ENCODE results near the gene EFCAB12. TPM values are rescaled to one million over a fixed set of nuclear protein-coding genes. Genes with fewer than 3 reads are reported as not detected.

The EFCAB12 gene
- total RNA-seq, 3 donors from 2014 or later, result 0.32 to 1.3 (median 1.0) TPM

- H3K9me3 ChIP-seq, result no peaks in the 10 kb centered on the region
- TF ChIP-seq POLR2AphosphoS5 (IDR thresholded peaks at IDR 0.05) (no peak), POLR2A (IDR thresholded peaks at IDR 0.05) (no peak), CTCF (IDR thresholded peaks at IDR 0.05) (no peak)
- intact Hi-C loops (cut with DNase I; ENCODE audit: low total_unique reads), result no loop called here
- H3K27me3 ChIP-seq, result no peaks in the 10 kb centered on the region
- no peak overlapping the region for H3K27ac ChIP-seq
- H3K36me3 ChIP-seq, result no peaks in the 10 kb centered on the region
- H3K4me3 ChIP-seq, result no peak overlapping the region
- no peak for DNase-seq (ENCODE audit: low spot score in 2 of 2)
- H3K4me1 ChIP-seq, result no peaks in the 10 kb centered on the region
These were observed 34.7 kb upstream of the EFCAB12 start for GRCh38 chr3:129463094-129463493.

GRCh38 chr3:129462361-129462968 lies 34.0 kb upstream of the EFCAB12 start:
- TF ChIP-seq POLR2A (IDR thresholded peaks at IDR 0.05) (no peak), CTCF (IDR thresholded peaks at IDR 0.05) (no peak), POLR2AphosphoS5 (IDR thresholded peaks at IDR 0.05) (no peak)
- DNase-seq (ENCODE audit: low spot score in 2 of 2), result no peak
- intact Hi-C loops (cut with DNase I; ENCODE audit: low total_unique reads), result no loop called here
- H3K27ac ChIP-seq, result no peak overlapping the region
- no peaks in the 10 kb centered on the region for H3K4me1 ChIP-seq
- H3K36me3 ChIP-seq, result no peaks in the 10 kb centered on the region
- H3K4me3 ChIP-seq, result no peak overlapping the region
- no peaks in the 10 kb centered on the region for H3K27me3 ChIP-seq
- H3K9me3 ChIP-seq, result no peaks in the 10 kb centered on the region

GRCh38 chr3:129461461-129462146 lies 33.2 kb upstream of the EFCAB12 start:
- no peaks in the 10 kb centered on the region for H3K27me3 ChIP-seq
- H3K9me3 ChIP-seq, result no peaks in the 10 kb centered on the region
- TF ChIP-seq CTCF (IDR thresholded peaks at IDR 0.05) (no peak), POLR2AphosphoS5 (IDR thresholded peaks at IDR 0.05) (peak in 1 of 3 donors; percentile 22), POLR2A (IDR thresholded peaks at IDR 0.05) (no peak)
- DNase-seq (ENCODE audit: low spot score in 2 of 2), result peak in 1 of 2 donors; percentile 42
- H3K4me3 ChIP-seq, result no peak overlapping the region
- H3K27ac ChIP-seq, result peak overlapping the region in 1 of 2 donors; percentile 4
- H3K4me1 ChIP-seq, result no peaks in the 10 kb centered on the region
- H3K36me3 ChIP-seq, result no peaks in the 10 kb centered on the region
- intact Hi-C loops (cut with DNase I; ENCODE audit: low total_unique reads), result no loop called here

GRCh38 chr3:129461022-129461421 lies 32.6 kb upstream of the EFCAB12 start:
- Histone ChIP-seq H3K9me3 (no peaks in the 10 kb centered on the region), H3K4me1 (no peaks in the 10 kb centered on the region), H3K27me3 (no peaks in the 10 kb centered on the region), H3K36me3 (no peaks in the 10 kb centered on the region), H3K27ac (peak overlapping the region in 1 of 2 donors; percentile 4), H3K4me3 (no peak overlapping the region)
- TF ChIP-seq CTCF (IDR thresholded peaks at IDR 0.05) (no peak), POLR2AphosphoS5 (IDR thresholded peaks at IDR 0.05) (no peak), POLR2A (IDR thresholded peaks at IDR 0.05) (no peak)
- intact Hi-C loops (cut with DNase I; ENCODE audit: low total_unique reads), result no loop called here
- no peak for DNase-seq (ENCODE audit: low spot score in 2 of 2)

- Histone ChIP-seq H3K27me3 (no peaks in the 10 kb centered on the region), H3K9me3 (no peaks in the 10 kb centered on the region), H3K4me3 (no peak overlapping the region), H3K27ac (no peak overlapping the region), H3K4me1 (no peaks in the 10 kb centered on the region), H3K36me3 (no peaks in the 10 kb centered on the region)
- intact Hi-C loops (cut with DNase I; ENCODE audit: low total_unique reads), result no loop called here
- TF ChIP-seq POLR2AphosphoS5 (IDR thresholded peaks at IDR 0.05) (no peak), CTCF (IDR thresholded peaks at IDR 0.05) (no peak), POLR2A (IDR thresholded peaks at IDR 0.05) (no peak)
- no peak for DNase-seq (ENCODE audit: low spot score in 2 of 2)
These were observed 32.1 kb upstream of the EFCAB12 start for GRCh38 chr3:129460572-129460971.
